ENCODE data around the gene NPY4R2.
"Not testable (repeated sequence)": the region's sequence is repeated elsewhere in the genome, so short reads cannot be mapped to it uniquely, and the experiment has no call there.

The NPY4R2 gene

DNA sequence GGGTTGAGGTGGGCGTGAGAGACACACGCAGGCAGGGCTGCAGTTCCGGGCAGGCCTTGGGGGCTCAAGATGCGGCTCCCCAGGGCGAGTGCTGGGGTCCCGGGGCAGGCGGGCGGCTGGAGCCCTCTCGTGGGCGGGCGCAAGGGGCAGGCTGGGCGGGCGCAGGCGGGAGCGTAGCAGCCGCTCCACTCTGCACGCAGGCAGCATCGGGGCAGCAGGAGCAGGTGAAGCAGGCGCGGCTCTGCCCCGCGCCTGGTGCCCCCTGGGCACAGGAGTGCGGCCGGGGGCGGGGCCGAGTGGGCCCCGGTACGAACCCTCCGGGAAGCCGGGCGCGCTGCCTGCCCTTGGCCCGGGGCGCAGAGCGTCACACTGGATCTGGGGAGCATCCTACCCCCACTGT is at the start of gene NPY4R2:
Gene NPY4R2 (plus strand): TSS at position 188 of the 400 bp plus-strand sequence. CDS start 3,326 bp downstream, outside the sequence.
- in situ Hi-C loops (cut with HindIII; ENCODE audit: low pct_ligation_motif_present, low pct_unique_long_range_greater_than_20kb, low sequenced_read_pairs); DNase-seq: not testable (repeated sequence)

DNA sequence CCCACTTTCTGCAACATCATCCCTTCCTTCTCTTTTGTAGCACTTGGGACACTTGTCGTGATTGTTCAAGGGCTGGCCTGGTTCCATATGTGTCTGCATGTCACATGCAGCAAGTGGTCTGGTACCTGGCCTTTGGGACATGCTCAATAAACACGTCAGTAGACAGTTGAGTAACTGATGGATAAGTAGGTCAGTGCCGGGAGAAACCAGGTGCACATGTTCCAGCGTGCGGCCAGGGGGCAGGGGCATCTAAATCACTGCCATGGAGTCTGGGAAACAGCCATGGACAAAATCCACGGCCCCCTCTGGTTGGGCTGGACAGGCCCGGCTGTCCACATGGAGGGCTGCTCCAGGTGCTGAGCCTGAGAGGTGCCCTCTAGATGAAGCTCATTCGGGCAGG is 47.6 kb upstream of the NPY4R2 start:
- in situ Hi-C loops (cut with HindIII; ENCODE audit: low pct_ligation_motif_present, low pct_unique_long_range_greater_than_20kb, low sequenced_read_pairs); DNase-seq: not testable (repeated sequence)

- in situ Hi-C loops (cut with HindIII; ENCODE audit: low pct_ligation_motif_present, low pct_unique_long_range_greater_than_20kb, low sequenced_read_pairs); DNase-seq: not testable (repeated sequence)
Measured at GRCh38 chr10:47871485-47872180, 46.8 kb upstream of the NPY4R2 start.

GRCh38 chr10:47872236-47872635 is 46.2 kb upstream of the NPY4R2 start:
- DNase-seq; in situ Hi-C loops (cut with HindIII; ENCODE audit: low pct_ligation_motif_present, low pct_unique_long_range_greater_than_20kb, low sequenced_read_pairs): not testable (repeated sequence)

GRCh38 chr10:47884239-47884638 is 34.2 kb upstream of the NPY4R2 start:
- DNase-seq; in situ Hi-C loops (cut with HindIII; ENCODE audit: low pct_ligation_motif_present, low pct_unique_long_range_greater_than_20kb, low sequenced_read_pairs): not testable (repeated sequence)

DNA sequence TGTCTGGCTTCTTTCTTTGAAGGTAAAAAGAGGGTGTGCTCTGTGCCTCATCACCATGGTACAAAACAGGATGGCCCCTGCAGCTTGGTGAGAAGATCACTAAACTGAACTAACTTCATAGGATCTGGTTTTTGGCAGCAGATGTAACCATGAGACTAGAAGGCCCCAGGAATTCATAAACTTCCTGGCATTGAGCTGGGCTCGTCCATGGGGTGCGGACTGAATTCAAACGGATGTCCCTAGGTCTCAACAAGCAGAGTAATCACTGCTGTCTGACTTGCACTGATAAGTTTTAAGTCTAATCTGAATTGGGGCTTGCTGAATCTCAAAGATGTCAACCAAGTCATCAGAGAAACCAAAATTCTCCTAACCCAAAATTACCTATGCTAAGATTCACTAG is 33.5 kb upstream of the NPY4R2 start:
- in situ Hi-C loops (cut with HindIII; ENCODE audit: low pct_ligation_motif_present, low pct_unique_long_range_greater_than_20kb, low sequenced_read_pairs); DNase-seq: not testable (repeated sequence)

DNA sequence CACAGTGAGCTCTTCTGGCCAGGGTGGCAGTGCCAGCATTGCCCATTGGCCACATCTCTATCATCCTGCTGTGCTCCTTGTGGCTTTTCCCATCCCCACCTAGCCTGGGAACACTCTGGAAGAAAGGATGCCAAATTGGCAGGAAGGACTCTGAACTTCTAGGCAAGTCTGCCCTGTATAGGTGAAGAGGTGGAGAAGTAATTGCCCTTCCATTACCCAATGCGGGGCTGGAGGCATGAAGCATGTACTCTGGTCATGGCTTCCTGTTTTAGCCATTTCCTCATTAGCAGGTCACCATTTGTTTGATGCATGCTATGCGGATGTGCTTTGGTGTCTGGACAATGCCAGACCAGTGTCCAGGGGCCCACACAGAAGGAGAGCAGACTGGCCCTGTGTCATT is 32.1 kb upstream of the NPY4R2 start:
- DNase-seq; in situ Hi-C loops (cut with HindIII; ENCODE audit: low pct_ligation_motif_present, low pct_unique_long_range_greater_than_20kb, low sequenced_read_pairs): not testable (repeated sequence)

- in situ Hi-C loops (cut with HindIII; ENCODE audit: low pct_ligation_motif_present, low pct_unique_long_range_greater_than_20kb, low sequenced_read_pairs); DNase-seq: not testable (repeated sequence)
Measured at GRCh38 chr10:47886827-47887226, 31.6 kb upstream of the NPY4R2 start.

- in situ Hi-C loops (cut with HindIII; ENCODE audit: low pct_ligation_motif_present, low pct_unique_long_range_greater_than_20kb, low sequenced_read_pairs); DNase-seq: not testable (repeated sequence)
Measured at GRCh38 chr10:47890737-47891136, 27.7 kb upstream of the NPY4R2 start.

DNA sequence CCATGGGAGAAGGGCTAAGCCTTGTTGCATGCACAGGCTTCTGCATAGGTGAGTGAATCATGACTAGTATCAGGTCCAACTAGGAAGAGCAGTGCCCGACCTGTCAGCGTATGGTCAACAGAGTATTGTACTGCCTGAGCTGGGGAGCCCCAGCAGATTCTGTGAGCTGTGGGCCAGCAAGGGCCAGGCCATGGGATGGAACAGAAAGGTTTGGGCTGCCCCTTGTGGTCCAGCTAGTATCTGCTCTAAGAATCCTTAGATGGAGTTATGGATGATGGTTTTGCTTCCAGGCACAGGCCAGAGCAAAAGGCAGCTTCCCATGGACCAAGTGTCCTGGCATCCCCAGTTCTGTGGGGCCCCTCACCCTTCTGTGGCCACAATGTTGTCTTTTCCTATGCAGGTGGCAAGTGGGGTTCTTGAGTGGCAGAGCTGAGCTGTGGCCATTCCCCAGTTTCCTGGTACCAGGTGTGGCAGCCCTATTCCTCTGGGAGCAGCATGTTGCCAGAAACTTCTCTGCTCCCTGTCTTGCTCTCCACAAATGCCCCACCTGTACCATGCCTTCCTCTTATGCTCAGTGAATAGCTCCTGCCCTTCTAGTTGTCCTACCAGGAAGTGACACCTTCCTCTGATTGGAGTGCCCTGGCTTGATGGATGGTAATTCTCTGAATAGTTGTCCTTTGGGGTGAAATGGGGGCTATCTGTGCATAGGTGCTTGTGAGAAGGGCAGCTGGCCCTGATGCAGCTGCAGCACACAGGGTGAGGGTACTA is 25.8 kb upstream of the NPY4R2 start:
- in situ Hi-C loops (cut with HindIII; ENCODE audit: low pct_ligation_motif_present, low pct_unique_long_range_greater_than_20kb, low sequenced_read_pairs); DNase-seq: not testable (repeated sequence)

- in situ Hi-C loops (cut with HindIII; ENCODE audit: low pct_ligation_motif_present, low pct_unique_long_range_greater_than_20kb, low sequenced_read_pairs); DNase-seq: not testable (repeated sequence)
Measured at GRCh38 chr10:47894571-47894970, 23.9 kb upstream of the NPY4R2 start.

DNA sequence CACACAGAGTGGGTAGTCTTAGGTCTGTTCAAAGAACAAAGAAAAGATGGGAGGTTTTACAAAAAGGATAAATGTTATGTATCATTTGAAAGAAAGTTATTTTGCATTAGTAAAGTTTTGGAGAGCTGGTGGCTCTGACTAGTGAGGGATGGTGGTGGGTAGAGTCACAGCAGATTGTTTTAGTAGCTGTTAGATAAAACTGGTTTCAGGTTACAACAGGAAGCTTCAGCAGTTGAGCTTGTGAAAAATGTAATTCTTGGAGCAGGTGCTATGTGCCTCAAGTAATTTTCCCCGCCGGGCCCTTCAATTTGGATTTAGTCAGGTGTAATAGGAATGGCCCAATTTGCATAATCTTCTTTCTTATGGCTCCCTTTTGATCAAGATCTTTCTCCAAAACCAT is 20.6 kb upstream of the NPY4R2 start:
- DNase-seq; in situ Hi-C loops (cut with HindIII; ENCODE audit: low pct_ligation_motif_present, low pct_unique_long_range_greater_than_20kb, low sequenced_read_pairs): not testable (repeated sequence)

DNA sequence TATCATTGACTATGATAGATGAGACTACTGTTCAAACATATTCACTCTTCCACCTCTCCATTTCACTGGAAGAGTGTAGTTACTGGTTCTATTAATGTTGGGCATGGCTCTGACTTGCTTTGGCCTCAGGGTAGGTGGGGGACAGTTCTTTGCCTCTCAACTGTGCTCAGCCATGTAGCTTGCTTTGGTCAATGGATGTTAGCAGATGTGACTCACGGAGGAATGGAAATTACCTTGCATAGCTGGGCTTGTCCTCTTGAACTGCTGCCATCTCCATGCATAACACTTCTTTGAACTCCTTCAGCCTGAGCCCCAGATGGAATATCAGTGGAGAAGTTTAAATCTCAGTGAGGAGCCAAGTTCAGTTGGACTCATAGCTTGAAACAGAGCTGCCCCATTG is 9.1 kb upstream of the NPY4R2 start:
- DNase-seq; in situ Hi-C loops (cut with HindIII; ENCODE audit: low pct_ligation_motif_present, low pct_unique_long_range_greater_than_20kb, low sequenced_read_pairs): not testable (repeated sequence)

DNA sequence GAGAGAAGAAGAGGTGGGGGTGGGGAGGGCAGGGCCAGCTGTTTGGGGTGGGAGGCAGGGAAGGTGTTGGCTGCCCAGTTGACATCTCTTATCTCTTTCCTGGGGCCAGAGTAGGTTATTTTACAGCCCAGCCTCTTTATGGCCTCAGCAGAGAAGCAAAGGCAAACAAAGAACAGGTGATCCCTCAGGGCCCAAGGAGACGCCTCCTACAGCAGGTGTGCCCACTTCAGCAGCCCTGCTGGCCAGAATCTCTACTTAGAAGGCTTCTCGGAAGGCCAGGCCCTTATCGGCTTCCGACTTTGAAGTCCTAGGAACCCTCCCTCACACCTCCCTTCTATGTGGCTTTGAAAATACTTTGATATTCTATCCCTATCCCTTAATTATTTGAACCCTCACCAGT is 8.0 kb upstream of the NPY4R2 start:
- in situ Hi-C loops (cut with HindIII; ENCODE audit: low pct_ligation_motif_present, low pct_unique_long_range_greater_than_20kb, low sequenced_read_pairs); DNase-seq: not testable (repeated sequence)

GRCh38 chr10:47914052-47914451 is 4.4 kb upstream of the NPY4R2 start:
- in situ Hi-C loops (cut with HindIII; ENCODE audit: low pct_ligation_motif_present, low pct_unique_long_range_greater_than_20kb, low sequenced_read_pairs); DNase-seq: not testable (repeated sequence)

- in situ Hi-C loops (cut with HindIII; ENCODE audit: low pct_ligation_motif_present, low pct_unique_long_range_greater_than_20kb, low sequenced_read_pairs); DNase-seq: not testable (repeated sequence)
Measured at GRCh38 chr10:47915849-47916548, 2.5 kb upstream of the NPY4R2 start.

- in situ Hi-C loops (cut with HindIII; ENCODE audit: low pct_ligation_motif_present, low pct_unique_long_range_greater_than_20kb, low sequenced_read_pairs); DNase-seq: not testable (repeated sequence)
Measured at GRCh38 chr10:47920610-47921009, 2.1 kb downstream of the NPY4R2 start.

- DNase-seq; in situ Hi-C loops (cut with HindIII; ENCODE audit: low pct_ligation_motif_present, low pct_unique_long_range_greater_than_20kb, low sequenced_read_pairs): not testable (repeated sequence)
Measured at GRCh38 chr10:47922503-47922902, 4.0 kb downstream of the NPY4R2 start.

DNA sequence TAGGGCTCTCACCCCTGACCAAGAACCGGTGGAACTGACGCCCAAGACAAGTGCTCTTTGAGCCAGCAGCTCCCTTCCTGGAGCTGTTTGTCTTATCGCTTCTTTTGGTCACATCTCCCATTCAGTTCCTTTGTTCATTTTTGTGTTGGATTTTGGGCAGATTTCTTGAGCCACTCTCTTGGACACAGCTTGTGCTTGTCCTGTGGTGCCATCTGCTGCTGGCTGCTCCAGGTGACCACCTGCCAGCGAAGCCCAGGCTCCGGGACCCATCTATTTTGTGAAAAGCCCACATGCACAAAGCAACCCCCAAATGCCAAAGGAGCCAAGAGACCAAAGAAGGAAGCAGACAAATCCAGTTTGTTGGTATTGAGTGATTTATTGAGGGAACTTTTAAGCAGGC is 6.2 kb downstream of the NPY4R2 start:
- DNase-seq; in situ Hi-C loops (cut with HindIII; ENCODE audit: low pct_ligation_motif_present, low pct_unique_long_range_greater_than_20kb, low sequenced_read_pairs): not testable (repeated sequence)
